GM13977 (cell line): ENCODE data around the gene SPATS2.
"Not testable (repeated sequence)": the region's sequence is repeated elsewhere in the genome, so short reads cannot be mapped to it uniquely, and the experiment has no call there.

Experiments used
- DNase-seq: peaks from one replicate; pipeline ENCODE4 v3.0.0; 2012; ENCODE audit warnings: low spot score
- CTCF ChIP-seq: IDR thresholded peaks from 2 replicates; pipeline ENCODE4 v1.5.1; 2012; ENCODE audit warnings: mild to moderate bottlenecking, control low read depth; ENCODE audit not compliant: insufficient read depth; ENCODE audit errors: extremely low read depth, missing control alignments
- in situ Hi-C: fragments of 300-500 bp; cut with MboI; formaldehyde crosslinking; loops from one replicate; pipeline ENCODE4 v1.12.0; 2022; ENCODE audit warnings: low sequenced_read_pairs, low pct_unique_long_range_greater_than_20kb, mixed read lengths, inconsistent platforms; ENCODE audit not compliant: unreplicated experiment

SPATS2 gene

GRCh38 chr12:49432616-49433015 is 65.4 kb downstream of the SPATS2 start:
- in situ Hi-C loops: no loop called here
- no peak for DNase-seq
- TF ChIP-seq CTCF: no peak

DNA sequence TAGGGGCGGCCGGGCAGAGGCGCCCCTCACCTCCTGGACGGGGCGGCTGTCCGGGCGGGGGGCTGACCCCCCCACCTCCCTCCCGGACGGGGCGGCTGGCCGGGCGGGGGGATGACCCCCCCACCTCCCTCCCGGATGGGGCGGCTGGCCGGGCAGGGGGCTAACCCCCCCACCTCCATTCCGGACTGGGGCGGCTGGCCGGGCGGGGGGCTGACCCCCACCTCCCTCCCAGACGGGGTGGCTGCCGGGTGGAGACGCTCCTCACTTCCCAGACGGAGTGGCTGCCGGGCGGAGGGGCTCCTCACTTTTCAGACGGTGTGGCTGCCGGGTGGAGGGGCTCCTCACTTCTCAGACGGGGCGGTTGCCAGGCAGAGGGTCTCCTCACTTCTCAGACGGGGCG is 69.5 kb downstream of the SPATS2 start:
- in situ Hi-C loops, DNase-seq: not testable (repeated sequence)

DNA sequence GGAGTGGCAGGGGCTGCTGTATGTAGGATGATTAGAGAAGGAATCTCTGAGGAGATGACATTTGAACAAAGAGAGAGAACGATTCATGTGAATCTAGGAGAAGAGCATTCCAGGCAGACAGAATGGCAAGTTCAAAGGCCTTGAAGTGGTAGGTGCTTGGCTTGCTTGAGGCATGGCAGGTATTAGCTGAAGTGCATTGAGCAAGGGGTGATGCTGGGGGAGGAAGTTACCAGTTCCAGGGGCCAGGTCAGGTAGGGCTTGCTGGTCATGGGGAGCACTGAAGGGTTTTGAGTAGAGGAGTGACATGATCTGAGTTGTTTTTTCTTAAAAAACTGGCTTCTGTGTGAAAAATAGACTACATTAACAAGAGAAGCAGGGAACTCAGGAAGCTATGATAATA is 71.8 kb downstream of the SPATS2 start:
- TF ChIP-seq CTCF: no peak
- no peak for DNase-seq
- in situ Hi-C loops: no loop called here

GRCh38 chr12:49440035-49440434 is 72.8 kb downstream of the SPATS2 start:
- no peak for TF ChIP-seq CTCF
- no peak for DNase-seq
- in situ Hi-C loops: no loop called here

- in situ Hi-C loops: no loop called here
- peak; percentile 9 for TF ChIP-seq CTCF
- no peak for DNase-seq
Measured at GRCh38 chr12:49442915-49443314, 75.7 kb downstream of the SPATS2 start.

- no peak for DNase-seq
- in situ Hi-C loops: no loop called here
- no peak for TF ChIP-seq CTCF
Measured at GRCh38 chr12:49446571-49446970, 79.3 kb downstream of the SPATS2 start.

- no peak for DNase-seq
- TF ChIP-seq CTCF: no peak
- in situ Hi-C loops: no loop called here
Measured at GRCh38 chr12:49448858-49449257, 81.6 kb downstream of the SPATS2 start.
